ENCODE measurements around the gene DACH1.
"Not testable (repeated sequence)": the region's sequence is repeated elsewhere in the genome, so short reads cannot be mapped to it uniquely, and the experiment has no call there.

The DACH1 gene

GRCh38 chr13:71867131-71867814 is at the start of gene DACH1:
Gene DACH1 (minus strand): TSS chr13:71867204.
- DNase-seq: peak; percentile 89

GRCh38 chr13:71913717-71914116 is 46.7 kb upstream of the DACH1 start:
- DNase-seq: no peak

DNA sequence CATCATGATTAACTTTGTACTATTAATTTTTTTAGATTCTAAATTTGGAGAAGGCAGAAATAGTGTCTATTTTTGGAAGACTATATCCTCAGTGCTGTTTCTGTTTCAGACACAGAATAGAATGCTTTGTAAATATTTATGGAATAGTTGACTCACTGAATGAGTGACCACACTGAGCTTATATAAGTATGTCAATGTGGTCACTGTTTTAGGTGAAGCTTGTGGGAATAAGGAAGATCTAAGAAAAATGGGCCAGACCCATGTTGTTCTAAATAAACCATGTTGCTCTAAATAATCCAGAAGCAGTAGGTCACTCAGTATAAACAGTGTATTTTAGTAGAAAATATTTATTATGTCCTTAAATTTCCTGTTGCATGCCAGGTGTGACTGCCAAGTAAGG is 45.5 kb upstream of the DACH1 start:
- no peak for DNase-seq

GRCh38 chr13:71906448-71906847 is 39.4 kb upstream of the DACH1 start:
- DNase-seq: no peak

DNA sequence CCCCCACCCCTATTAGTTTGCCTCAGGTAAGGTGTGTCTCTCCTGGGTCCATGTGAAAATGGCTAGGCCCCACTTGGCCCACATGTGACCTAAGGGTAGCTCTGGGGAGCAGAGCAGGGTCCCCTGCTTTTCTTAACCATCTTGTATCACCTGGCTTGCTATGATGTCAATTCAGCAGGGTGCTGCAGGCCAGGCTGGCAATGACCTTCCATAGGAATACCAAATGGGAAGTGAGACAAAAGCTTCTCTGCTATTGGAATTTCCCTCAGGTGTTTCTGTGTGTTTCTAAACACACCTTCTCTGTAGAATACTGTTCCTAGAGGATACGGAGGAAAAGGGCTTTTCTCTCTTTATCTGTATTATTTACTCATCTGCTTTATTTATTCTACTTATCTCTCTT is 35.7 kb upstream of the DACH1 start:
- no peak for DNase-seq

- not testable (repeated sequence) for DNase-seq
Measured at GRCh38 chr13:71893506-71893905, 26.5 kb upstream of the DACH1 start.

- DNase-seq: no peak
Measured at GRCh38 chr13:71886880-71887279, 19.9 kb upstream of the DACH1 start.

- DNase-seq: no peak
Measured at GRCh38 chr13:71882120-71882519, 15.1 kb upstream of the DACH1 start.

DNA sequence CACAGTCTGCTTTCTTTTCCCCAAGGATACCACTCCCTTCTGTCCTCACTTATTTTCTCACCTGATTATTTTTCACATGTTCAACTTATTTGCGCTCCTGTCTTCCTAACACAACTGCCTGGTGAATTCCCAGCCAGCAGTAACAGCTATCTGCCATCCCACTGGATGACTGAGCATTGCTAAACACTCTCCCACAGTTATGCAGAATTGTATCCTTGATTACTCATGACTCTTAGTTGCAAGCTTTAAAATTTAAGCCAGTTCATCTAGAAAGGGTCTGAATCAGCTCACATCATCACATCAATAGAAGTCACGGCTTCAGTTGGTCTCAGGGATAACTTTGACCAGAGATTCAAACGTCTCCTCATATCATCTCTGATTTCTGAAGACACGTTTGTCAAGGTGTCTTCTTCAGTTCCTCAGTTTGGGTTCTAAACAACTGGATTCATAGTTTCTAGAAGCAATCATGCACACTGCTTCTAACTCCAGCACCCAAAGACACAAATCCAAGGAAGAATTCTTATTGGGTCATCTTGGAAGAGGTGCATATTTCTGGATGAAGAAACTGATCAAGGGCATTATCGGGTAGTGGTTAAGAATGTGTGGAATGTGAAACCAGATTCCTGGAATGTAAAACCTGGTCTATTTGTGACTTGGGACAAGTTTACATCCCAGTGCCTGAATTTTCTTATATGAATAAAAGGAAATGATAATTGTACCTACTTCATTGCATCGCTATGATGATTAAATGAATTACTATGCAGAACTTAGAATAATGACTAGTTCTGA is 13.9 kb upstream of the DACH1 start:
- no peak for DNase-seq

DNA sequence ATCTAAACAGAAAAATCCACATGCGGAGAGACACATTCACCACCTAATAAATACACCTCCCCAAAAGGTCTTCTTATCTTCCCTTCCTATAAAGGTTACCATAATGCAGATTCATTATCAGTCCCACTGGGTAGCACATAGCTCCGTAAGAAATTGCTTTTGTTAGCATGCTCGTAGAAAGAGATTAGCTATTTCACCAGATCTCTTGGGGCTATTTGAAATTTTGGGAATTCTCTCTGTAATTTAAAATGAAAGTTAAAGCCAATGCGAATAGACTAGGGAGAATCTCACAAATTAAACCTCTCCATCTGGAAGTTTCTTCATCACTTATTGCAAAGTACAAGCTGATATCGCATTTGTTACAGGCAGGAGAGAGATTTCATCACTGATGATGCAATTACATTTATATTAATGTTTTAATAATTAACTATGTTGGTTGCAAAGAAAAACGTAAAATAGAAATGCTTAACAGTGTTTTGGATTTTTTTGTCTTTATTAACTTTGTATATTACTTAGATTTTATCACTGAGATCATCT is 12.9 kb upstream of the DACH1 start:
- DNase-seq: no peak

DNA sequence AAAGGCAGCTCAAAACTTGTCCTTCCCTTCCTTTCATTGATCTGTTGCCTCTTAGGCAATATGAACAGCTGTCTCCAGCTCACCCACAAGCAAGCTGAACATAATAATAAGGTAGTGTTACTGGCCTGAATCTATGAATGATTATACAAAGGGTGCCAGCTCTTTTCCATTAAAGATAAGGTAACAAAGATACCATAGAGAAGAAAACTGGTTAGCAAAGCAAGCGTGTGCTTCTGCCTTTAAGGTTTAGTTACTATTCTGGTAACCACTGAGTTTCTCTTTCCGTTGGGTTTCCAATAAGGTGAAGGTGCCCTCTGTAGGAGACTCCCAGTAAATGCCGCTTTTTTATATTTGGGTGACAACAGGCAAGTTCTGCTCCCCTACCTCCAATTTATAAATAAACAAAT is 12.1 kb upstream of the DACH1 start:
- peak; percentile 86 for DNase-seq

DNA sequence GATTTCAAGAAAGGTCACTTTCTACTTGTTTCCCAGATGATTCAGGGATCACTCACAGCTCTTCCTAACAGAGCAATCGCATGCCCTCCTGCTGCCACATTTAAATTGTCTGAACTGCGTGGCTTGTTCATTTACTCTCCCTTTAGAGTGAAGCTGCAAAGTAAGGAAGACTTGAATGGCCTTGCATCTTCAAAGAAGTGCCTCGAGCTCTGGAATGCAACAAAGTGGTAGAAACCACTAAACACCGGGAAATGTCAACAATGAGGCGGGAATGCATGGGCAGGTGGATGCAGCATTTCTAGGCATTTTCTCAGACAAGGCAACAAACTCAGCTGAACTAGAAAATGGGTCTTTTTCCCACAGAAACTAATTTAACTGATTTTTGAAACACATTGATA is 10.3 kb upstream of the DACH1 start:
- DNase-seq: no peak

DNA sequence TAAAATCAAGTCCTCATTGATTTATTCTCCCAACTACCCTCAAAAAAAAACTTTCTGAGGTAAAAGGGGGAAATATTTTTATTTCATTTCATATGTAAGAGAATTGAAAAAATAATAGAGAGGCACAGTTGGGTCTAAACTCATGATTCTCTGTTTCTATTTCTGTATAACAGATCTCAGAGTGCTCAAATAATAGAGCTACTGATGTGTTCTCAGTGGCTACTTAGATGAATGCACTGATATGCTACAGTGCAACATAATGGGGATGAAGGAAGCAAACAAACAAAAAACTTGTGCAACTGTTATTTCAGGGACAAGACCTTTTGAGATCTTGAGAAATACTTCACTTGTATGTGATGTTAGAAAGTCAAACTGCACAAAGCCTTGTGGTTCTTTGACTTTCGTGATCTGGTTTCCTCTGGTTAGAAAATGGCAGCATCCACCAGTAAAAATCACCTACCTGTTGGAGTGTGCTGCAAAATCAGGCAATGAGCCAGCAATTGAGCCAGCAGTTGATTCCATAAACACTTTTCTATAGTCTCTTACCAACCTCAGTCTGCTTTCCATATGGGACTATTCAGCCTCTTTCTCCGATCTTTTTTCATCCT is 9.7 kb upstream of the DACH1 start:
- DNase-seq: no peak

- no peak for DNase-seq
Measured at GRCh38 chr13:71875823-71876222, 8.8 kb upstream of the DACH1 start.

GRCh38 chr13:71874458-71874857 is 7.5 kb upstream of the DACH1 start:
- DNase-seq: no peak

DNA sequence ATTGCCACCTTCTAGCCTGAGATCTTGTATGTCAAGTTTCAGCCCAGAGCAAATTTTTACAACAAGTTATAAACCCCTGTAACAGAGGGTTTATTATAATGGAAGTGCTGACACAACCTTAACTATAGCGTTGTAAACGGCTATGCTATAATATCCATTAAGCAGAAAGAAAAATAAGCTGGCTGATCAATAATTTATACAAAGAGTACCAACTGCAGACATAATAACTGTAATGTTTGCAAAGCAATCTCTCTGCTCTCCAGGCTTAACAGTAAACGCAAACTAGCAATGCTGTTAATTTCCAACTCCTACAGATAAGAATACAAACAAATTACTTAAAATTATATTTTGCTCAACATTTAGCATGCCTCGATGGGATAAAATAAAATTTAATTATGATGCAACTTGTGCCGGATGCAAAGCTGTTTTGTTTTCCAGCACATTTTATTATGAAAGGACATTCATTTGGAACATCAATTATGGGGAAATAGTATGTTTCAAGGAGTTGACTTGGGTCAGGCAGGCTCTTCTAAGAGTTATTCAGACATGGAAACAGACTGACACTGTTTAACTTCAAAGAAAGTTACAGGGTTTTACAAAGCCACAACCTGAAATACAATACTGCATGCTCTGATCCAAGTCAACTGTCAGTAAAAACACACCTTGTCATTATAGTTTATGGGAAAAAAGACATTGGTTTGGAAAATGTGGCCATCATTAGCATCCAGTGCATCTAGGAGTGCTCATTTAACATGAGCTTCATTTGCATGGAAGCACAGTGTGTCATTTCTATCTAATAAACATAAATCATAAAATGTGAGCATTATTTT is 6.6 kb upstream of the DACH1 start:
- peak; percentile 45 for DNase-seq

DNA sequence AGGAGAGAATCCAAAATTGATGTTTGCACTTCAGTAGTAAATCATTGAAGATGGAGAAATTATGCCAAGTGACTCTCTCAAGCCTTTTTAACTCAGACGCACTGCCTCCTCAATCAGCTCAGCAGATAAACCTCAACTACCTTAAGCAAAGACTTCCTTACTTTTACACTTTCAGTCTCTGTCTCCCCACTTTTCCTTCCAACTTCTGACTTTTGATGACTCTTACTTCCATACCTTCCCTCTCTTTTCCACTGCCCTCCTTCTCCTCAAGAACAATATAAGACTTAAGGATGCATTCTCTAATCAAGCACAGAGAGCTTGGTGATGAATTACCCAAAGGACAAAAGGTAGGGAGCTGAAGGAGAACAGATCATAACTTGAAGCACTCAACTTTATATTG is 4.8 kb upstream of the DACH1 start:
- DNase-seq: no peak

DNA sequence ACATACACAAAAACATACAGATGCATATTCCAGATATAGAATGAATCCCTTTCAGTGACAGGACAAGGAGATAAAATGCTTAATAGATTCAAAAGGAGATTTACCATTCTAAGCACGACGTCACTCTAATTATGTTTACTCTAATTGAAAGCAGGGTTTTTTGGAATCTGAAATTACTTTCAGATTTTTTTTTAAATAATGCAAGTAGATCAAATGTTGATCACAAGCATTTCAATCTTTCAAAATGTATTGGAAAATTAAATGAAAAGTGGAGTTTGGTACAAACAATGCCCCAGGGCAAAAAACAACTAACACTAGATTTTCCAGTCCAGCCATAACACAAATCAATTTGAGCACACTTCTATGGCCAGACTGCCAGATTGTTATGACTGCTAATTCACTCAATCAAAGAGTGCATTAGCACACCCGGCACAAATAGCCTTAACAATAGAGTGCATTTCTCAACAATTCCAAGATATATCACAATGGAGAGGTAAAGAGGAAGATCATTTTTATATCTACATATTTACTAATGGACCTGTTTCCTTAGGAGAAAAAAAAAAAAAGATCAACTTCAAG is 4.3 kb upstream of the DACH1 start:
- DNase-seq: no peak

GRCh38 chr13:71870100-71870499 is 3.1 kb upstream of the DACH1 start:
- DNase-seq: no peak

- DNase-seq: no peak
Measured at GRCh38 chr13:71869274-71869673, 2.3 kb upstream of the DACH1 start.

- DNase-seq: peak; percentile 24
Measured at GRCh38 chr13:71866335-71867130, 471 bp downstream of the DACH1 start.

DNA sequence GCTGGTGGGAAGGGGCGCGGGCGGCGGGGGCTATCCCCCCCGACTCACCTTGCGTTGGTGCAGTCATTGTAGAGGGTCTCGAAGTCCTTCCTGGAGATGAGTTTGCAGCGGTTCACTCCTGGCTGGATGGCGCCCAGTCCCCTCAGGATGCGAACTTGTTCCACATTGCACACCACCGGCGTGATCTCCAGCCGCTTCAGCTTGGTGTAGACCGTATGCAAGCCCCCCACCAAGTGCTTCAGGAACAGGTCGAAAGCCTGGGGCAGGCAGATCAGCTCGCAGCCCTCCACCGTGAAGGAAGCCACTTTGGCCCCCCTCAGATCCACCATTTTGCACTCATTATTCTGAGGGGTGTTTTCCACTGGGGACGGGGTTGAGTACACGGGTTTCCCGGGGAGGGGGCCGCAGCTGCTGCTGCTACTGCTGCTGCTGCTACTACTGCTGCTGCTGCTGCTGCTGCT is 1.1 kb downstream of the DACH1 start:
- no peak for DNase-seq

Data from COR-L47 (cell line).